HG03558 (cell line): ENCODE data around the gene NKD1.

Experiments
- ATAC-seq: cut with Tn5 transposase; IDR thresholded peaks from one replicate; pipeline ENCODE4 v1.9.1; 2021; ENCODE audit warnings: moderate number of reproducible peaks; ENCODE audit not compliant: unreplicated experiment; ENCODE audit errors: extremely low read depth

The NKD1 gene

DNA sequence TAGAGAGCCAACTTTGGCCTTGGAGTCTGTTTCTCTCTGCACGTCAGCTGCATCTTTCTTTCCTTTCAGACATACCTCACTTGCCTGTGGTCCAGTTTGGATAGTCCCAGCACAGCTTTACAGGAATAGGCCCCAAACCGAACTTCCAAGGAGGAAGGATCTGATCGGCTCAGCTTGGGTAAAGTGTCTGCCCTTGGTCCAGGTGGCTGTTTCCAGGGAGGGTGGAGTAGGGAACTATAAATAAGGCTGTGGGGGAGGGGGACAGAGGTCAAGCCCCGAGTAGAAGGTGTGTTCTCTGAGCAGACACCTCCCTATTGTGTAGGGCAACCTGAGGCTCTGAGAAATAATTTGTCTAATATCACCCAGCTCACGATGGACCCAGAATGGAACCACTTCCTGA is 29.2 kb upstream of the NKD1 start:
- ATAC-seq = no peak

DNA sequence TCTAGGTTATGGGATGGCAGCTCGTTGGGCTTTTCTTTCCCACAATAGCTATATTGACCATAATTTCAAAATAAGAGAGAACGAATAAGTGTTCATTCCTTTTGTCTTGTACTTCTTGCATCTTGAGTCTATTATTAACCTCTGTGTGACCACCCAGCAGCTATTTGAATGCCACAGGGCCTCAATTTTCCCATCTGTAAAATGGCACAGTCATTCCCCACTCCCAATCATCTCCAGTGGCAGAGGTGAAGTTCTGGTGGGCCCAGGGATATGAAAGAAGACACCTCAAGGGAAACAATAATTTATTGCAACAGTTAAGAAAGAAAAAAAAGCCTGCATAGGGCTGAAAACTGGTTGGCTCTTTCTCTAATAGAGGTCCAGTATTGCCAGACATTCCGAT is 28.6 kb upstream of the NKD1 start:
- no peak for ATAC-seq

DNA sequence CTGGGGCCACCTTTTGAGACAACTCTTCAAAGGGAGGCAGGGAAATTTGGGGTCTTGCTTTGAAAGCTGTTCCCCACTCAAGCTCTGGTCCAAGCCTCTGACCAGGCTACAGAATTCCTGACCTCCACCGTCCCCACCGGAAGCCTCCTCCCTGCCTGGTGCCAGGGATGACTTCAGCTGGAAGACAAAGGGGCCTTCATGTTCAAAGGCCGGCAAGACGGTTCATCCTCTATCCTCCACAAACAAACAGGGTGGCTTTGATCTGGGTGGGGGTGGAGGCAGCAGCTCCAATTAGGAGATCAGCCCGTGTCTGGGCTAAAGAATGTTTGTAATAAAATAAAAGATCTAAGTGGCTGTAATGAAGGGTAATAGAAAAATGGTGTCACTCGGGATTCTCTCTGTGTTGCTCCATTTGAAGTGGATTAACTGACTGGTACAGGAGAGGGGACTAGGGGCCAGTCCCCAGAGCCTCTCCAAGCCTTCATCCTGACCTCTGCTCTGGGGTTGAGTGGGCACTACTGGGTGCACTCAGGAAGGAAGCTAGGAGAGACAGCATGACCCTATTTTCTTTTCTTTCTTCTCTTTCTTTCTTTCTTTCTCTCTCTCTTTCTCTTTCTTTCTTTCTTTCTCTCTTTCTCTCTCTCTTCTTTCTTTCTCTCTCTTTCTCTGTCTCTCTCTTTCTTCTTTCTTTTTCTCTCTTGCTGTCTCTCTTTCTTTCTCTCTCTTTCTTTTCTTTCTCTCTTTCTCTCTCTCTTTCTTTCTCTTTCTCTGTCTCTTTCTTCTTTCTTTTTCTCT is 27.5 kb upstream of the NKD1 start:
- ATAC-seq = no peak

DNA sequence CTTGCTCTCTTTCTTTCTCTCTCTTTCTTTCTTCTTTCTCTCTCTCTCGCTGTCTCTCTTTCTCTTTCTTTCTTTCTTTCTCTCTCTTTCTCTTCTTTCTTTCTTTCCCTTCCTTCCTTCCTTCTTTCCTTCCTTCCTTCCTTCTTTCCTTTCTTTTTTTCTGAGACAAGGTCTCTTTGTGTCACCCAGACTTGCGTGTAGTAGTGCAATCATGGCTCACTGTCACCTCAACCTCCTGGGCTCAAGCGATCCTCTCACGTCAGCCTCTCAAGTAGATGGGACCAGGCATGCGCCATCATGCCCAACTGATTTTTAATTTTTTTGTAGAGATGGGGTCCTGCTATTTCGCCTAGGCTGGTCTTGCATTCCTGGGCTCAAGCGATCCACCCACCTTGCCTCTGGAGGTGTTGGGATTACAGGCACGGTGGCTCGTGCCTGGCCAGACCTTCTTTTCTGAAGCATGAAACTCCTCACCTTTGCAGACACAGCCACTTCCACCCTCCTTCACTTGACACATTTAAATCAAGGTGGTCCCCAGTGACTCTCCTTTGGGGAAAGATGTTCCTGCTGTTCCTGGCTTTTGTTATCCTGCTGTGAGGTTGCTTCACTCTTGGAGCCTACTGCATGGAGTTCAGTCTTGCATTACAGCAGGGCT is 26.8 kb upstream of the NKD1 start:
- no peak for ATAC-seq

DNA sequence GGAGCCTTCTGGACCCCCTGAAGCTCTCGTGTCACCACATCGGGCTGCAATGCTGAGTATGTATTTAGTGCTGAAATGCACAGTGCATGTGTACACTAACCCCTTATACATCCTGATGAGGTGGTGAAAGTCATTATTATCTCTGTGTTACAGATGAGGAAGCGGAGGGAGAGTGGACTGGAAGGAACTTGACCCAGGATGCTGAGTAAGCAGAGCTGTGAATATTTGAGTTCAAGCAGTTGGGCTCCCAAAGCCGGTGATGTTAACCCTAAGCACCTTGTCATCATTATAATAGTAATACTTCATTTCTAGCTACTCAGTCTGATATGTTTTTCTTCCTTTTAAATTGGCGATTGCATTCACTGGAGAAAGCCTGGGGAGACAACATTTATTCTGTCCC is 25.9 kb upstream of the NKD1 start:
- no peak for ATAC-seq

DNA sequence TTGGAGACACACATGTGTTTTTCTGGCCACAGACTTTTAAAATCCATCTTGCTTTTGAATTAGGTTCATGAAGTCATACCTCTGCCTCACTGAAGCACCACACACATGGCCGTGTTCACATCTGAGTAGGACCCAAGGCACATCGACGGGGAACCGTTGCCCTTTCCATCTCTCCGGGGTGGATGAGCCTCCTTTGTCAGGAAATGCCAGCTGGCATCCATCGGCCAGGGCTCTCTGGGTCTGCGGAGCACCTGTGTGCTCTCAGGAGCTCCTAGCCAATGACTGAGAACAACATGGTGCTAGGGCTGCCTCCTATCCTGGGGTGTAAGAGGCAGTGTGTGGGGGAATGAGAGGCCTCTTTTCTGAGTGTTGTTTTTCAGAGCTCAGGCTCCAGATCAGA is 24.5 kb upstream of the NKD1 start:
- ATAC-seq = no peak

DNA sequence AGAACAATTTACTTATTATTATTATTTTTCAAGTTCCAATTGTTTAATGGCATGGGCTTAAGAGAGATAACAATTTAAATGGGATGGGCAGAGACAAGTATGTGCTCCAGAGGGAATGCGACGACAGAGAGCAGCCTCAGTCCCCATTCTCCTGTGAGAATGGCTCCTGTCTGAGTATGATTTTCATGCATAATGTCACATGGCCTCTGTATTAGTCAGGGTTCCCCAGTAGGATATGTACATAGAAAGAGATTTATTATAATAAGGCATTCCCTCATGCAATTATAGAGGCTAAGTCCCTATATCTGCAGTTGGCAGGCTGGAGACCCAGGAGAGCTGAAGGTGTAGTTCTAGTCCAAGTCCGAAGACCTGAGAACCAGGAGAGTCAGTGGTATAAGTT is 22.9 kb upstream of the NKD1 start:
- ATAC-seq = no peak

DNA sequence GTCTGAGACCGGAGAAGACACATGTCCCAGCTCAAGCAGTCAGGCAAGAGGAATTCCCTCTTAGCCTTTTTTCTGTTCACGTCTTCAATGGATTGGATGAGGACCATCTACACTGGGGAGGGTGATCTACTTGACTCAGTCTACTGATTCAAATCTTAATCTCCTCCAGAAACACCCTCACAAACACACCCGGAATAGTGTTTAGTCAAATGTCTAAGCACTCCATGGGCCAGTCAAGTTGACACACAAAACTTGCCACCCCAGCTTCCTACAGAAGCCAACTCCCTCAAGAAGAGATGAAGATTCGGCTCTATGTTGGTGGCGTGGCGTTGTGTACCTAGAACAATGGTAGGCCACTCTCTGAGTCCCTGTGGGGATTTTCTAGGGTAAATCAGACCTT is 22.5 kb upstream of the NKD1 start:
- ATAC-seq = no peak

DNA sequence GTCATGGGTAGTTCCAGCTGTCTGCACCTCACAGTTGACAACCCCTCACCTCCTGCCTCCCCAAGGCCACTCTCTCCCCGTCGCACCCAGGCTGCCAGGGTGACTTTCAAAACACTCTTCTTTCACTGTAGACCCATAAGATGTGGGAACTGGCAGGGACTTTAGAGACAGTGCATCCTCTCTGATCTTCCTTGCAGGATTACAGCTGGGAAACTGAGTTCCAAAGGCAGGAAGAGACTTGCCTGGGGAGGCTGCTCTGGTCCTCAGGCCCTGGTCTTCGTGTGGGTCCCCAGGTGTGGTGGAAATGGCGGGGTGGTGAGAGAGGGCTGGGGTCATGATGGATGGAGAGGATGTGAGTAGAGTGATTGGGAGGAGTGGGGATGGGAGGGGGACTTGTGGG is 21.9 kb upstream of the NKD1 start:
- ATAC-seq = no peak

DNA sequence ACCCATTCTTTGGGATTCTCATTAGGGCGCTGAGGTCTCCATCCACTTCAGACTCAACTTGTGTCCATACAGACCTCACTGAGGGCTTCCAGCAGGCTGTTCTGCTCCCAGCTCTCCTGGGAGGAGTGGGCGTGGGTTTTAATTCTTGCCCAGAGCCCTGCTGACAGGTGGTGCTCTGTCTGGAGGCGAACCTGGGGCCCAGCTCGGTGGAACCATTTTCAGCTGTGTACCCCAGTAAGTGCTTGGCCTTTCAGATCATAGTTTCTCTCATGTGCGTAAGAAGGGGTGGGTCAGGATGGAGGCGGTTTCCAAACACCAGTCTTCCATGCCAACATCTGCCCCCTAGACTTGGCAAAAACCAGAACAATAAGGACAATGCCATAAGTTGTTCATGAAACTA is 21.4 kb upstream of the NKD1 start:
- no peak for ATAC-seq

DNA sequence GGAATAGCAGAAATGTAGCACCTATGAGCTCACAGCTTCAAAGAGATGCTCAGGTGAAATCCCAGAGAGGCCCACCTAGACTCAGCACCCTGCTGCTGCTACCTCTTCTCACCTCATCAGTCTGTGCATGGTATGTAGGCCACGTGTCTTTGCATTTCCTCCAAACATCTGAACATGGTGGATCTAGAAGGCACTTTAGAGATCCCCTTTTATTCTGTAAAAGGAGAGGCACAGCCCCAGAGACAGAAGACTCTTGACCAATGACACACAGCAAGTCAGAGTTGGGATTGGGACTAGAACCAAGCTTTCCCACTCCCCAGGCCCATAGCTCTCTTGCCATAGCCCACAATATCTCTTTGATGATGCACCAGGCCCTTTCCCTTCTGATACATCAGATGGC is 19.4 kb upstream of the NKD1 start:
- ATAC-seq = no peak

DNA sequence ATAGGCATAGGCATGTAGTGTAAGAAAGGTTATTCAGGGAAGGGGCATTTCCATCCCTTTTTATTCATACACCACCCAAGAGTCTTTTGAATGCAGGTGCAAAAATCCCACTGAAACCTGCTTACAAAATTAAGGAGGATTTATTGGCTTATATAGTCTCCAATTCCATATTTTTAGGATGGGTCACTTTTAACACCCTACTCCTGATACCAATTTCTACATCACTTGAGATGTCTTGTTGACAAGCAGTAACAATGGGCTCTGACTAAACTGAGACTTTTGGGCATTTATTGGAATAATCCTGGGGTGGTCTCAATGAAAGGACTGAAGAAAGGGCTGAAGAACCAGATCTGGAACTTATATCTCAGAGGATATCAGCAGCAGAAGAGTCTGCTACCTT is 18.9 kb upstream of the NKD1 start:
- ATAC-seq = no peak

DNA sequence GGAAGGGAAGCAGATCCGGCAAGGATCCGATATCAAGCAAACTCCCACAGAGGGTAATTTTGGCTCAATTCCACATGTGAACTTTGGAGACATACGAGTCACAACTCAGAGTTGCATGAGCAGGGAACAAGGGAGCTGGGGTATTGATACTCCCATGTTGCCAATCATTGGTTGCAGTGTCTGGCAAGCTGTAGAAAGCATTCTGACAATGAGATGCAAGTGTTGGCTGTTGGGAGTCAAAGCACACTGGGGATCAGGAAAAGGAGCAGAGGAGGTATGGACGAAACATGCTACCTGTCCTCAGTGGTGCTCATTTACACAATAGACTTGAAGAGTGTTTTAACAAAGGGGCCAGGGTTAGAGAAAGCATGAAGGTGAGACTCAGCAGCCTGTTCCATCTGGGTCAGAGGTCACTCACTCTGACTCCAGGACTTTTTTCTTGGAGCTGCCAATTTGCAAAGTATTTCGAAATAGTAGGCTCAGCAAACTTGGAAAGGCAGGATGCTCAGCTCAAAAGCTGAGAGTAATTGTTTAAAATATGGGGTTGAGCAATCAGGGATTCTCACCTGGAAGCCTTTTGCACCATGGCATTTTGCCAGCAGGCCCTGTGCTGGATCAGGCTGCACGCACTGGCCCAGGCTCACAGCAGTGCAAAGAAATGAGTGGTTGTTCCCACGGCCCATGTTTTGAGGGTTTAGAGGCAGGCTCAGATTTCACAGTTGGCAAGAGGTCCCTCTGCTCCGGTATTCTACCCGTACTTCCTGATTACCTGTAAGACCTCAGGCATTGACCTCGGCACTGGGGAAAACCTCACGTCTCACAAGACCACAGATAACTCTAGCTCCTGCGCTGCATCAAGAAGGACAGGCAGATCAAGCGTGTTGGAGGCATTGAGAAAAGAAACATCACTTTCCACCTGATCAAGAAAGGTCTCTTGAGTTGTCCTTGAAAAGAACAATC is 17.6 kb upstream of the NKD1 start:
- ATAC-seq = no peak

DNA sequence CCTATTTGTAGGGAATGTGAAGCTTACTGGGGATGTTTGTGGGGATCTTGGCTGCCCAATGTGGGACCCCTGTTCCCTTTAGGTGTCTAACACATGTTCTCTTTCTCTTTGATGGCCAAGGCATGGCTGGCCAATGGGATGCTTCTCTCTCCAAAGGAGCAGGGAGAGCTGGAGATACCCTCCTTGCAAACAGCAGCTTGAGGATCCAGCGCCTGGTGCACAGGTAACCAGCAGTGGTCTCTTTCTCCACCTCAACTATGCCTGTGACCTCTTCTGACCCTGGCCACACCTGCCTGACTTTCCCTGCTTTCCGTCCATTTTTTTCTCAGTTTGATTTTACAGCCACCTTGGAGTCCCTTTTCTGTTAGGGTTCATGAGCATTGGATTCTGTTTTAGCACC is 16.8 kb upstream of the NKD1 start:
- ATAC-seq = no peak

DNA sequence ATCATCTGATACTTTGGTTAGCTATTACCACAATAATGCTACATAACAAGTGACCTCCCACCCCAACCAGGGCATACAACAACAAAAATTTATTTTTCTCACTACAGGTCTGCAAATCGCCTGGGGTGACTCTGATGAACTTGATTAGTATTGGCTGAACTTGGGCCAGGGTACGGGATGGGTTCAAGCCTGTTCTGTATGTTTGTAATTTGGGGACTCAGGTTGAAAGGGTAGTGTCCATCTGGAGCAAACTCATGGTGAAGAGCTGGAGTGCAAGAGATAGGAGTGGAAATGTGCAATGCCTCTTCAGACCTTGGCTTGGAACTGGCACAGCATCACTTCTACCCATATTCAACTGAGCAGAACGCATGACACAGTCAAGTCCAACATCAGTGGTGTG is 16.3 kb upstream of the NKD1 start:
- no peak for ATAC-seq

DNA sequence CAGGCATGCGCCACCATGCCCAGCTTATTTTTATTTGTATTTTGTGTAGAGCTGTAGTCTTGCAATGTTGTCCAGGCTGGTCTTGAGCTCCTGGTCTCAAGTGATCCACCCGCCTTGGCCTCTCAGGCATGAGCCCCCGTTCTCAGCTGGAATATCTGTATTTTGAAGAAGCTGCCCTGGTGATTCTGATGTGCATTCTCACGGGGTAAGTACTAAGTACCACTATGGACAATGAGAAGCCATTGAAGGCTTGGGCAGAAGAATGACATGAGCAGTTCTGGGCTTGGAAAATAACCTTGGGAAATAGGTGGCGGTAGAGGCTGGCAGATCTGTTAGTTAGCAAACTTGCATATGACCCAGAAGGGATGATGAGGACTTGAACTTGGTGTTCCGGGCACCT is 15.6 kb upstream of the NKD1 start:
- no peak for ATAC-seq

DNA sequence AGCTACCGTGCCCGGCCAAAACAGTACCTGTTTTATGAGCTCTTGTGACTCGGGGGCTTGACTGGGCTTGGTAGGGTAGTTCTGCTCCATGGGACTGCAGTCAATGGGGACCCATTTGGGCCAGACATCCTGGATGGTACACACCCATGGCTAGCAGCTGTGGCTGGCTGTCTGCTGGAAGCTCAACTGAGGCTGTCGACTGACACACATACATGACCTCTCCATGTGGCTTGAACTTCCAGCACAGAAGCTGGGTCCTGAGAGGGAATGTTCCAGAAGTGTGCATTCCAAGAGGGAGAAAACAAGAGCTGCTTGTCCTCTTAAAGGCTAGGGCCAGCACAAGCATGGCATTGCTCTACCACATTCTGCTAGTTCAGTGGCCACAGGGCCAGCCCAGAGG is 14.9 kb upstream of the NKD1 start:
- ATAC-seq = no peak

DNA sequence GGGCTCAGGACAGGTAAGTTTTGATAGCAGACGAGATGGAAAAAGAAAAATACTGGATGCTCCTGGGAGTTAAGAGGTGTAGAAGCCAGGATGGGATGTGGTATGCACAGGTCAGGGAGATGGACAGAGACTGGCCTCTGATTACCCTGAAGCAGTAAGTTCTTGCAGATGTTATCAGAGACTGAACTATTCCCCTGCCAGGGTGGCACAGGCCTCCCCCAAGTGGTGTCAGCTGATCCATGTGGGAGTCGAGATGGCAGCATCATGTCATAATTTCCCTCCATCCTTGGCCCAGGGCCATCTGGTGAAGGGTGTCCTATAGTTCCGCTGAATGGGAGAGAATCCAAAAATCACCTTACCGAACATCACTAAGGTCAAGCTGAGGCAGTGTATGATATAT is 14.1 kb upstream of the NKD1 start:
- no peak for ATAC-seq

DNA sequence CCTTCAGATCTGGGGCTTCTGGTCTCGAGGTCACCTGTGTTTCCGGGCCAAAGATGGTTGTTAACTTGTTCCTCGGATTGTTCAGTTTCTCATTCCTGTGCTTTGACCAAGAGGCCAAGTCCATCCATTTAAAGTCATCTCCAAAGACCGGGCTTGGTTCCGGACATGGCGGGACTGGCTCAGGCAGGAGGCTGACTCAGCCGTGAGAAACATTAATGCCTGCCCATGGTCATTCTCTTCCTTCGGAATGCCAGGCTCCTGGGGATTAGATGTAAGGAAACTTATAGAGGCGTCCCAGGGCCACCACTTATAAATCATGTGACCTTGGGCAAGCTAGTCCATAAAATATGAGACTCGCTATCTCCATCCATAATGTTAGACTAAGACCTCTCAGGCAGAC is 13.6 kb upstream of the NKD1 start:
- no peak for ATAC-seq

DNA sequence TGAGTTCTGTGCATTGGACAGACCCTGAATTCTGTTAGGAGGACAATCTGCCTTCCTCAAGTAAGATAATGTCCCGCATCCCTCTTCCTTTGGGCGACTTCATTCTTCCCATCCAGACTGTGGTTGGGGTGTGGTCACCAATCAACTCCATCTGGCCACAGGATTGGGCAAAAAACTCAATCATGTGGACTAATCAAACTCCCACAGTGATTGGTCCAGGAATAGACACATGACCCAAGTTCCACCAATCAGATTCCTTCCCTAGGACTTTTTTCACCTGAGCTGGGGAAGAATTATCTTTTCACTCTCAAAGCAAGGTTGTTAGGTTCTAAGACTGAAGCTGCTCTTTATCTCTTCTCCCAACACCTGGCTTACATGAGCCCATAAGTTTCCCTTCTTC is 13.2 kb upstream of the NKD1 start:
- ATAC-seq = no peak
